ENCODE data around the gene DHX35. TPM values are rescaled to one million over a fixed set of nuclear protein-coding genes. Genes with fewer than 3 reads are reported as not detected.

DHX35 gene
- total and polyA plus RNA-seq, 8 donors, result 2.2 to 6.8 (median 3.3) TPM

- DNase-seq, result no peak
Measured at GRCh38 chr20:39047417-39047985, 85.4 kb downstream of the DHX35 start.

DNA sequence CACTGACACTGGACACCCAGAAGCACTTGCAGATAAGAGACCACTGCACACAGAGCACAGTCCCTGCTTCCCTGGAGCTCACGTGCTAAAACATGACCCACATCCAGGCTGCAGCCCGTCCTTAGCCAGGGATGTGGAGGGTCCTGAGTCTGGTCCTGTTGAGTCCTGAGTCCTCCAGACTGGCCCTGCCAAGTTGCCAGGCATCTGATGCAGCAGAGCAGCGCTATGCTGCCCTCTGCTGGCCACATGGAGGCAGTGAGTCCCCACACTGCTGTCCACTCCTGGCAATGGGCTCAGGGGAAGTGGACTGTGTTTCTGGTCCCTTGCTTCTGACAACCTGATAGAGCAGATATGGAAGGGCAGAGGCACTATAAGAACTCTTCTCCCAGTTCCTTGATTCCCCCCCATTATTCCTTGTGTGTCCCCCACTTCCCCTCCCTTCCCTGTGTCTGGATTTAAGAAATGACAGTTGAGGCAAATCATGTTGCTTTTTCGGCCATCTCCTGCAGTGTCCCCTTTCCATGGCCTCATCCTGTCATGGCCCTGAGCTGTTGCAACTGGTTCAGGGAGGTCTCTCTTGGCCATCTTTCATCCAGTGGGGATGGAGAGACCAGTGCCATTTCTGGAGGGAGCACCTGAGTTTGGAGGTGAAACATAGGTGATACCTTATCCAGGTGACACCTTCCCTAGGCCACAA, 86.0 kb downstream of the DHX35 start:
- Histone ChIP-seq H3K27ac (no peak overlapping the region), H3K36me3 (no peaks in the 10 kb centered on the region), H3K9me3 (no peaks in the 10 kb centered on the region), H3K4me1 (no peaks in the 10 kb centered on the region), H3K4me3 (no peak overlapping the region), H3K27me3 (no peaks in the 10 kb centered on the region)
- ATAC-seq (peak; percentile 68 to 89 (median 86)), DNase-seq (peak; percentile 56 to 92 (median 82)), FAIRE-seq (no peak)
- 19 to 24% methylated on average over 4 of the region's 4 CpGs for WGBS, 2 donors
- TF ChIP-seq CTCF (IDR thresholded peaks at IDR 0.05), result peak; percentile 96 to 98 (median 97)
- intact Hi-C loops (cut with DNase I), result no loop called here

More at GRCh38 chr20:39047417-39047985, 85.4 kb downstream of the DHX35 start:
- TF ChIP-seq CTCF (IDR thresholded peaks at IDR 0.05), result no peak
- no peaks in the 10 kb centered on the region for H3K27me3 ChIP-seq
- H3K4me3 ChIP-seq, result no peak overlapping the region
- H3K36me3 ChIP-seq, result no peaks in the 10 kb centered on the region
- H3K9me3 ChIP-seq, result no peaks in the 10 kb centered on the region
- 47% methylated on average over 10 of the region's 10 CpGs for WGBS, 2 donors
- no peak overlapping the region for H3K27ac ChIP-seq
- intact Hi-C loops (cut with DNase I), result no loop called here
- no peaks in the 10 kb centered on the region for H3K4me1 ChIP-seq
- no peak for ATAC-seq
- no peak for FAIRE-seq

DNA sequence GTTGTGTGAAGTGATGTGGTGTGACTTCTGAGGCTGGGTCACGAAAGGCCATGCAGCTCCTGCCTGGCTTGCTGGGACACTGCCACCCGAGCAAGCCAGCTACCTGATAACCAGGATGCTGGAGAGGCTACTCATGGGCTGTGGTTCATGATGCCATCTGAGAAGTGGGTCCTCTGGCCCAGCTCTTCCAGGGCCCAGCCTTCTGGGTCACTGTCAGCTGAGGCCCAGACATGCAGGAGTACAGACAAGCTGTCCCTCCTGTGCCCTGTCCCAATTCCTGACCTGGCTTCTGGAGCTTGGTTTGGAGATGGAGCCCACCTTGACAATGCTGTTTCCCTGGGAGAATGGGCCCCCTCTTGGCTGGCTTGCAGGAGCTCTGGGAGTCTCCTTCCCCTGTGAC, 87.0 kb downstream of the DHX35 start:
- TF ChIP-seq CTCF (IDR thresholded peaks at IDR 0.05), result no peak
- intact Hi-C loops (cut with DNase I), result no loop called here
- ATAC-seq (no peak), FAIRE-seq (no peak), DNase-seq (no peak)
- Histone ChIP-seq H3K4me1 (no peaks in the 10 kb centered on the region), H3K4me3 (no peak overlapping the region), H3K27me3 (no peaks in the 10 kb centered on the region), H3K27ac (no peak overlapping the region), H3K36me3 (no peaks in the 10 kb centered on the region), H3K9me3 (no peaks in the 10 kb centered on the region)
- WGBS, 2 donors, result 84 to 92% methylated on average over 2 of the region's 2 CpGs

DNA sequence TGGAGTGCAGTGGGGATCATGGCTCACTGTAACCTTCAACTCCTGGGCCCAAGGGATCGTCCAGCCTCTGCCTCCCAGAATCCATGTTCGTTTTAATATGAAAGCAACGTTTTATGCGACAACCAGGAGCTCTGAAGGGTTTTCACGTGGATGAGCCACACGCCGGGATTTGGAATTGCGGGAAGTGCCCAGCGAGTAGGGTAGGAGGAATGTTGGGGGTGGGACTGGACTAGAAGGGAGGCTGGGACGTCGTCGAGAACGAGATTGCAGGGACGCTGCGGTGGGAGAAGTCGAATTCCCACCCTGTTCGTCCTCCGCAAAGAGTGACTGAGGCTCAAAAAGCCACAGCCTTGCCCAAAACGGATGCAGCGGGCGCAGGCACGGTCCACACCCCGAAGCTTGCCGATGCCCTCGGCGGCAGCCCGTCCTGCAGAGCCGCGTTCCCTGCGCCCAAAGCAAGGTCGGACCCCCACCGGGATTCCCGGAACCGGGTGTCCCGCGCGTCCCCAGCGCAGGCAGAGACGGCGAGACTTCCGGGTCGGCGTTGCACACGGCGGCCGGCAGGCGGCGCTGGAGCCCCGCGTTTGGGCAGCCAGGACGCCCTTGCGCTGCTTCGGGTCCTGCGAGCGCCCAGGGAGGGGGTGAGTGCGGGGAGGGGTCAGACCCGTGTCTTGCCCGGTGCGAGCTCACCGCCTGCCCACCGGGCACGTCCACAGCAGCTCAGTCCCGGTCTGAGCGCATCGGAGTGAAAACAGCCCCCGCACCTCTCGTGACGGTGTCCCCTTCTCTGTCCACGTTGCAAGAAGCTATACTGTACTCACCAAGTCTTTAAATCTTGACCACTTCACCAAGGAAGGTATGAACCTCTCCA, 87.8 kb downstream of the DHX35 start:
- no peaks in the 10 kb centered on the region for H3K27me3 ChIP-seq
- peak; percentile 94 to 95 (median 94) for ATAC-seq
- H3K36me3 ChIP-seq, result no peaks in the 10 kb centered on the region
- H3K27ac ChIP-seq, result peak overlapping the region in 1 of 4 donors; percentile 23
- no peaks in the 10 kb centered on the region for H3K4me1 ChIP-seq
- intact Hi-C loops (cut with DNase I), result no loop called here
- FAIRE-seq, result no peak
- peak; percentile 95 to 98 (median 96) for TF ChIP-seq CTCF (IDR thresholded peaks at IDR 0.05)
- H3K4me3 ChIP-seq, result peak overlapping the region; percentile 50 to 81 (median 73)
- no peaks in the 10 kb centered on the region for H3K9me3 ChIP-seq
- WGBS, 2 donors, result 0 to 1% methylated on average over 67 to 69 of the region's 69 CpGs
- peak; percentile 67 to 95 (median 83) for DNase-seq
